ENCODE measurements around the gene DUSP22.
"Not testable (repeated sequence)": the region's sequence is repeated elsewhere in the genome, so short reads cannot be mapped to it uniquely, and the experiment has no call there.

Gene DUSP22

DNA sequence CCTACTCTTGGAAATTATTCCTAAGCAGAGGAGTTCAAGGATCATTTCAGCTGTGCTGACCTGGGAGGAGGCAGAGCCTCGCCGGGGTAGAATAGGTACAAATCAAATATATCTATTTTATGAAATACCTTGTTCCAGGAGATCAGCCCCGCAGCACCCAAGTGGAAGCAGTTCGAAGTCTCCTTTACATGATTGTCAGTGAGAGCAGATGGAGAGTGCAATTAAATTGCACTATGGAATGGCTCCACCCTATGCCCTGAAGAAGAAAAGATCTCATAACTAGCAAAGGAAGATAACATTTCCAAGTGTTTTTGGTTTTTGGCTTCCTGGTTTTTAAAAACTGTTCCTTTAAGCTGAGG lies 31.4 kb downstream of the DUSP22 start:
- DNase-seq (ENCODE audit: low read depth in 2 of 2), result no peak

DNA sequence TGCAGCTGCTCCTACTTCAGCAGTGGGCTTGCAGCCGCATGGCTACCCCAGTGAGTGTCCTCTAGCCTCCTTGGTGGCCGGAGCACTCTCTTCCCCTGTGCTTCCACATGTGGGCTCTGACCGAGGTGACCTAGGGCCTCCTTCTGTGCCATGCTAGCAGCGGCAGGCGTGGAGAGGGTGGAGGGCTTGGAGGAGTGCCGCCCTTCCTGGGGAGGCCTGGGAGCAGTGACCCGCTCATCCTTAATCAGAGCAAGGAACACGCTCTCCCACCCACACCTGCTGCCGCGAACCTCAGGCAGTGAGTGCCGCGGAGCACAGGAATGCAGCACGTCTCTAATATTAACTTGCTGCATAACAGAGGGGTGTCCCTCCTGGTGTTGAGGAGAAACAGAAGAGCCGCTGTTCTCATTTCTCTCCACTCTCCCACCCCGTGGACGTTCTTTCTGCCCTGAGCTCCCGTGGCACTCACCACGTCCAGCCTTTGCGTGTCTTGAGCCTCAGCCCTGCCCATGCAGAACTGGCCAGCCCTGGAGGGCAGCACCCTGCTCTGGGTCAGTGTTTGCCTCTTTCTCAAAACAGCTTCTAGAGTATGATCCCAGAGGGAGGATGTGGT lies 31.9 kb downstream of the DUSP22 start:
- no peak for DNase-seq (ENCODE audit: low read depth in 2 of 2)

DNA sequence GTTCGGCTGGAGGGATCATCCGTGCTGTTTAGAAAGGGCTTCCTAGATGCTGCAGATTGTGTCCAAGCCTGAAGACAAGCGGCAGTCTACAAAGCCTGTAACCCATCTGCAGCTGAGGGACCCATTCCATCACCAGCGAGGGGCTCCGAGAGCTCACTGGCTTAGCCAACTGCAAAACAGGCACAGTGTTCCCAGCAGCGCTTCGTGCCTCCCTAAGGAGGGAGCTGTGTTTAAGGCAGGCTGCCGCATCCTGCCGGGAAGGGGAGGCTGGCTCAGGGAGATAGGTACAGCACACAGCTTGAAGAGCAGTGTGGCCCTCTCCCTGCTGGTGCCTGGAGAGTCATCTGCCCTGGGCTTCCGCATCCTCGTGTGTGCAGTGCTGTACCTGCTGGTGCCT lies 32.4 kb downstream of the DUSP22 start:
- DNase-seq (ENCODE audit: low read depth in 2 of 2), result no peak

DNA sequence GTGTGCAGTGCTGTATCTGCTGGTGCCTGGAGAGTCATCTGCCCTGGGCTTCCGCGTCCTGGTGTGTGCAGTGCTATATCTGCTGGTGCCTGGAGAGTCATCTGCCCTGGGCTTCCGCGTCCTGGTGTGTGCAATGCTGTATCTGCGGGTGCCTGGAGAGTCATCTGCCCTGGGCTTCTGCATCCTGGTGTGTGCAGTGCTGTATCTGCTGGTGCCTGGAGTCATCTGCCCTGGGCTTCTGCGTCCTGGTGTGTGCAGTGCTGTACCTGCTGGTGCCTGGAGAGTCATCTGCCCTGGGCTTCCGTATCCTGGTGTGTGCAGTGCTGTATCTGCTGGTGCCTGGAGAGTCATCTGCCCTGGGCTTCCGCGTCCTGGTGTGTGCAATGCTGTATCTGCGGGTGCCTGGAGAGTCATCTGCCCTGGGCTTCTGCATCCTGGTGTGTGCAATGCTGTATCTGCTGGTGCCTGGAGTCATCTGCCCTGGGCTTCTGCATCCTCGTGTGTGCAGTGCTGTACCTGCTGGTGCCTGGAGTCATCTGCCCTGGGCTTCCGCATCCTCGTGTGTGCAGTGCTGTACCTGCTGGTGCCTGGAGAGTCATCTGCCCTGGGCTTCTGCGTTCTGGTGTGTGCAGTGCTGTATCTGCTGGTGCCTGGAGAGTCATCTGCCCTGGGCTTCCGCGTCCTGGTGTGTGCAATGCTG lies 33.0 kb downstream of the DUSP22 start:
- DNase-seq (ENCODE audit: low read depth in 2 of 2), result not testable (repeated sequence)

DNA sequence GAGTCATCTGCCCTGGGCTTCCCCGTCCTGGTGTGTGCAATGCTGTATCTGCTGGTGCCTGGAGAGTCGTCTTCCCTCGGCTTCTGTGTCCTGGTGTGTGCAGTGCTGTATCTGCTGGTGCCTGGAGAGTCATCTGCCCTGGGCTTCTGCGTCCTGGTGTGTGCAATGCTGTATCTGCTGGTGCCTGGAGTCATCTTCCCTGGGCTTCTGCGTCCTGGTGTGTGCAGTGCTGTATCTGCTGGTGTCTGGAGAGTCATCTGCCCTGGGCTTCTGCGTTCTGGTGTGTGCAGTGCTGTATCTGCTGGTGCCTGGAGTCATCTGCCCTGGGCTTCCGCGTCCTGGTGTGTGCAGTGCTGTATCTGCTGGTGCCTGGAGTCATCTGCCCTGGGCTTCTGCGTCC lies 33.8 kb downstream of the DUSP22 start:
- not testable (repeated sequence) for DNase-seq (ENCODE audit: low read depth in 2 of 2)

DNA sequence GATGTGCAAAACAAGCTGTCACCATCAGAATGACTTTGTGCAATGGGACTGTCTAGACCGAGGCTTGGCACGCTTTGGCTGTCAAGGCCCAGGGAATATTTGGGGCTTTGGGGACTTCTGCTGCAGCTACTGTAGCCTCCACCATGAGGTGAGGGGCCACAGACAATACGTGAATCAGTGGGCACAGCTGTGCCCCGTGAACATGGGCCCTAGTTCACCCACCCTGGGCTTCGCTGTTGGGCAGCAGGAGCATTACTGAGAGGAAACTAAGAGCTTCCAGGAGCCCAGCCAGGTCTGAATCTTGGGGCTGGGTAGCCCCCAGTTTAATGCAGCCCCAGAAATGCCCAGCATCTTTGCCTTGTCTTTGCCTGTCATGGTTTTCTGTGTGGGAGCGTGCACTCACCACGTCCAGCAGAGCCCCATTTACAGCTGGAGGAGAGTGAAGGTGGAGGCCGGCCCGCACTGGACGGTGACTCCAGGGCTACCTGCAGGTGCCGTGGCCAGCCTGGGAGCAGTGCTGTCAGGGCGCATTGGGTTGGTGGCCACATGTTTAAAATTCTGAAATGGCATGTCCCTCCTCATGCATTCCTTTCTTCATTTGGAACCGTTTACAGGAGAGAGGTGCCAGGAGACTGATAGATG lies 34.7 kb downstream of the DUSP22 start:
- DNase-seq (ENCODE audit: low read depth in 2 of 2), result no peak

DNA sequence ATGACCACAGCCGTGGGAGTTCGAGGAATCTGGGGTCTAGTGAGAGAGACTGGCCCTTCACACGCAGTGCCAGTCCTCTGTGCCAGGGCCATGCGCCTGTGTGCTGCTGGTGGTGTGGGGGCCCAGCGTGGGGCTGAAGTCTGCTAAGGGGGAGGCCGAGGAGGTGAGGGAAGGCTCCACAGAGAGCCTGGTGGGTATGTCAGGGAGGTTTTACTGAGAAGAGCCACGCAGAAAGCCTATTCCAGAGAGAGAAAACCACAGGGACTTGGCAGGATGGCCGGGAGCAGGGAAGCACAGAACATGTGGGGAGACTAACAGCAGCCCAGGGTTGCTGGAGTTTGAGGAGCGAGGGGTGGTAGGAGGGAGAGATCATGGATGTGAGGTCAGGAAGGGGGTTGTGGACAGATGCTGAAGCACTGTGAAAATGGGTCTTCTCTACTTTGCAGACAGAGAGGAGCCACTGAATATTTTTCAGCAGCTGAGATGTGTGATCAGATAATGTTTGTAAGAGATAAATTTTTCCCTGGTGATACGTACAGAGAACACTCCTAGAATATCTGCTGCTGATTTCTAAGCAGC lies 35.3 kb downstream of the DUSP22 start:
- no peak for DNase-seq (ENCODE audit: low read depth in 2 of 2)

DNA sequence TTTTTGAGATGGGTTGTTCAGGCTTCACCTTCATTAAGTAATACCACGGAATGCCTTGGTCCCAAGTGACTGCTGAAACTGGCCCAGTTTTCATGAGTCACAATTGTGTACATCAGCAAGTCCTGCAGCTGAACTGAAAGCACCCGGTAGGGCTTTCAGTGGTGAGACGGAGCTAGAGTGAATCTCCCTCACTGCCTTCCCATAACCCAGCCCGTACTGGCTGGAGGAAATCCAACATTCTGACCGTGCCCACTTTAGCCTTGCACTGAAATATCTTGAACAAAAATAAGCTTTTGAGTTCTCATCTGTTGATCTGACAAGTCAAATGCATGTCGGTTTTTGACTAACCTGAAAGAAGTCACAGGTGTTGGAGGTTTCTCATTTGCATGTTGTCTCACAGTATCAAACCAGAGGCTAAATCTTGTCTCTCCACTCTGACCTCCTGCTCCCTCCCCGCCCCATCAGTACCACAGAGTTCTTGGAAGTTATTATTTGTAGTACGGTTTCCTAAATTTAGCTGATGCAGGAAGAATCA lies 35.9 kb downstream of the DUSP22 start:
- DNase-seq (ENCODE audit: low read depth in 2 of 2), result no peak

DNA sequence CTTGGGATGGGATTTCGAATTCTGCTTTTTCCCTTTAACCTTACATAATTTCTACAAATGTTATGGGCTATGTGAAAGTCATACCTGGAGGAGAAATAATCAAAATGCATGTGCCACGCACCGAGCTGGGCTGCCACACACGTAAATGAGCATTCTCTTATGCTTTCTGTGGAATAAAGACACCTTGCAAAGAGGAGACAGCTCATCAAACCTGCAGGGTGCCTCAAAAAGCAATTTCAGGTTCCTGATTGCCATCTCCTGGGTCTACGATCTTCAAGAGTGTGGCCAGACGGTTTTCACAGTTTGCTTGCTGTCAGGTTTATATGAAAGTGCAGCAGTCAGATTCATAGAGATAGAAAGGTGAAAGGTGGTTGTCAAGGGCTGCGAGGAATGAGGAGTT lies 36.6 kb downstream of the DUSP22 start:
- DNase-seq (ENCODE audit: low read depth in 2 of 2), result no peak

DNA sequence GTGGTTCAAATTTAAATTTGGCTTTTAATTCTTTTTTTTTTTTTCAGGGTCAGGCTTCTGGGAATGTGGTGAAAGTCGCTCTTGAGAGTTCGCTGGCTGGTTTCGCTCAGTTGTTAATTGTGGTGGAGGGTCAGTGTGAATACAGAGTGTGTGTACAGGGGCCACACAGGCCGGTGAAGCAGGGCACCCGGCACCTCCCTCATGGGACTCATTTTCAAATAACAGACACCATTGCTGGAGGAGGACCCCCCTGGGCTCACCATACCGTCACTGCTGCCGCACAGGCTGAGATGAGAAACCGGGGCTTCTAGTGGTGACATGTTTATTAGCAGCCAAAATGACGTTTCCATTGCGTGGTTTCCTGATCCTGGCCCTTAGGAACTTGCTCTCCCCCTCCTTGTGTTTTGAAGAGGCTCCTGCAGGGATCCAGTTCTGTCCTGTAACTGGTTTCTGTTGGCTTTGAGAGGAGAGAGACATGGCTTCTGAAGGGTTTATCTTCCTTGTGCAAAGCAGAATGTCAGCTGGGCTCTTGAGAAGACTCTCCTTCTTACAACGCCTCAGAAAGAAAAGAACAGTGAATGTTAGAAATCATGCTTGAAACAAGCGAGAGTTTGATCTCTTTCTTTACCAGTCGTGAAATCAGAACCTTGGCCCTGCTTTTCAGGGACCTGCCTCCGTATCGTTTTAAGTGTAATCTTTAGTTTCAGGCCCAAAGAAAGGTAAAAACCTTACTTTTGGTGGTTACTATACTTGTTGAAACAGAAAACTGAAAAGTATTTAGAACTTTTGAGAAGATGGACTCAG lies 37.8 kb downstream of the DUSP22 start:
- DNase-seq (ENCODE audit: low read depth in 2 of 2), result no peak

DNA sequence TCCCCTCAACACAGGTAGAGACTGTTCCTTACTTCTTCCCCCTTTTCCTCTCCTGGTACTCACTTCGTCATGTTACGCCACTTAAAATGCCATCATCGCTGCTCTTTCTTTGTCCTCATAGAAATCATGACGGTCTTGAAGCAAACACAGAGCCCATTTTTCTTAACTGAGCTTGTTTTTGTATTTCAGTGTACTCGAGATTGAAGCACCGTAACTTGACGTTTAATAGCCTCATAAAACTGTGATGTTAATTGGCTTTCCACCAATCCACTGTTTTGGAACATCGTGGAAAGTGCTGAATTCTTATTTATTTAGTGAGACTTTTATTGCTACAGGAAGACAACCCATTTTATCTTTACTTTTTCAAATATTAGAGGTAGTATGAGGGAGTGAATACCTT lies 38.7 kb downstream of the DUSP22 start:
- no peak for DNase-seq (ENCODE audit: low read depth in 2 of 2)

DNA sequence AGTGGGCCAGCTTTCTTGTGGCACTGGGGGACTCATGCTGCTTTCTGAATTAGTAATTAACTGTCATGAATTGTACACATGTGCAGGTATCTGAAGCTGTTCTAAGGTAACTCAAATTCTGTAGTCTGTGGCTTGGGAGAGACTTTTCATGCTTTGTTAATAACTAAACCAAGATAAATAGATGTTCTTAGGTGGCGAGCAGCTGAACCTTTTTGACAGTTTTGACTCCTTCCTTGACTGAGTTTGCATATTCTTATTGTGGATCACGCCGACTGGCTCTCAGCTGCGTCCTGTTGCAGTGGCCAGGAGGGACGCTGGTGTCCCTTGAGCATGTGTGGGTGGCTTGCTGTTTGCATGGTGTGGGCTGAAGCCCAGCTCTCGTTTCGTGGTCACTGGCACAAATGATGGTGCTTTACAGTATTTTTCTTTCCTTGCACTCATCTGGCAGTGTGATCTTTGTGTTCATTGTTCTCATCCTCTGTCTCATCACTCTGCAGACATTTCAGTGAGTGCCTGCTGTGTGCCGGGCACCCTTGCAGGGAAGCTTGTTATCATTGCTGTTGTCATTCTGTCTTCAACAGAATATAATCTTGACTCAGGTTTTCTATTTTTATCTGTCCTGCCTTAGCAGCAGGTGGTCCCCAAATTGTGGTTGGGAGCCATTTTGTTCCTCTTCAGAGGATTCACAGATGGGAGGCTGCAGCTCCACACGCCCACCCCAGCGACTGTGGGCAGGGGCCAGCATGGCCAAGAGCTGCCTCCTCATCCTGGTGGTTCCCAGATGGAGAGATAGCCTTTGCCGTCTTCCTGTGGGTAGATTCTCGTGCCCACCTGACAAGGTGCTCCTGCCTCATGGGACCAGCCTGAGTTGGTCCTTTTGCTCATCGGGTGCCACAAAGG lies 39.6 kb downstream of the DUSP22 start:
- no peak for DNase-seq (ENCODE audit: low read depth in 2 of 2)

DNA sequence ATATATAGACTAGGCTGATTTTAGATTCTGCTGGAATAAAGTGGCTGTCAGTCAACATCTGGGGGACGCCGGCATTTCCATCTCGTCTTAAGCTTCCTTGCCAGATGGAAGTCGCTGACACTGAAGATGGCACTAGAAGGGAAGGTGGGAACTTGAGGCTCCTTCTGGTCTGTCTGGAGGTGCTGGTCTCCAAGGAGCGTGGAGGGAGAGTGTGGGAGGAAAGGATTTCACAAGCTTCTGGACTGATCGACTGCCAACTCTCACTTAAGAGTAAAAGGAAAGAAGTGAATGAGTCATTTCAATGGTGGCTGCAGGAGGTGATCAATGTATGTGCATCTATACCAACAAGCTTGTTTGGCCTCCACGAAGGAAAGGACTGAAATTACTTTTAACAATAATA lies 40.4 kb downstream of the DUSP22 start:
- no peak for DNase-seq (ENCODE audit: low read depth in 2 of 2)

DNA sequence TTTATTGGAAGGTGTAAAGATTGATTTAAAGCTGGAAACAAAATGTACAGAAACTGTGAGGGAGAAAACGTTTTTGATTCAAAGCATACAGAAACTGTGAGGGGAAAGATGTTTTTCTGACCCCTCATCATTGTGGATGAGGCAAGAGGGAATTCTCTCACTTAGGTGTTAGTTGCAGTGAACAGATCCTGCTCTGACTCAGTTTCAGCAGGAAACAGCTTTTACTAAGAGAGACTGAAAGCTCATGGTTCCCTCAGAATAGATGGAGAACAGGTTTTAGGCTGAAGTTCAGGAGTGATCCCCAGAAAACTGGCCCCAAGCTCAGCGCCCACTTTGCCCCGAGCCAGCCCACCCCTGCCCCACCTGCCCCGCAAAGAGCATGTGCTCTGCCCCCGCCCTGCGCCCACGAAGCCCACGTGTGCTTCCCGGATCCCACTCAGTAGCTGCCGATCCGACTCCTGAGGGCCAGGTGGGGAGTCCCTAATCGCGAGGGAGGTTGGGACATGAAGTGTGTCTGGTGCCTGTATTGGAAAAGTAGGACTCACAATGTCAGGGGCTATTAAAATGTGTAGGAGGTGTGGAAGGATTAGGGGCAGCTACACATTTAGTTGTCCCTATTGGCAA lies 41.2 kb downstream of the DUSP22 start:
- no peak for DNase-seq (ENCODE audit: low read depth in 2 of 2)

DNA sequence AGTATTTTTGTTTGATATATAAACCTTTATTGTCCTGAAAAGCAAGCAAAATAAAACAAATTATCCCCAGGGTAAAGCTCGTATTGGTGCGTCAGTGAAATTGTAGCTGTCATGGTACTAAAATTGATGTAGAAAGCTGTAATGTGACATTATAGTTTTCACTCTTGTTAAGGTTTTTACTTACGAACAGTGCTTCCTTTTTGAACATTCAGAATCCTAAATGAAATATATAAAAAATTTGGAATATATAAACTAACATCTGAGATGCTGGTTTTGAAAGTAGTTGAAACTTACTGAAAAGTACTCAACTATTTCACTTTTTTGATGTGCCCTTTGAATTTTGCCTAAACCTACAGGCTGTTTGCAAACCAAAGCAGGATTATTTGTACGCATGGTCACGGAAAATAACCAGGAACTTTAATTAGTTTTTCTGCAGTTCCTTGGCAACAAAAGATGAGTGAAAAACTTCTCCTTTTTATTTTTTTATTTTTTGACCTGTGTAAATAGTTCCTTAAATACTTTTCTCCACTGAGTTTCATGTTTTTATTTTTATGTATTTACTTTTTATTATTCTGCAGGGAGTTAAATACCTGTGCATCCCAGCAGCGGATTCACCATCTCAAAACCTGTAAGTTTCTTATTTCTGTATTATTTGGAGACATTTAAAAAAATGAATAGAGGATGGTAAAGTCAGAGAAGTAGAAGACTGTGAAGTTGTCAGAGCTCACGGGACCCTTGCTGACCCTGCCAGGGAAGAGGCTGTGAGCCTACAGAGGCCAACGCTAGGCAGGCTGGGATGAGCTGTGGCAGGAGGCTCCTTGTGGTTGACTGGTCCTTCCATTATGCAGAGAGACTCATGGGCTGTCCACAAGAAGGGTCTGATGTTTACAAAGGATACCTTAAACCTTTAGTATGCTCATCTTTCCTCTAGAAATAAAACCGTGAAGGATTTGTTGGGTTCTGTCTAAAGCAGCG lies 42.5 kb downstream of the DUSP22 start:
- no peak for DNase-seq (ENCODE audit: low read depth in 2 of 2)

DNA sequence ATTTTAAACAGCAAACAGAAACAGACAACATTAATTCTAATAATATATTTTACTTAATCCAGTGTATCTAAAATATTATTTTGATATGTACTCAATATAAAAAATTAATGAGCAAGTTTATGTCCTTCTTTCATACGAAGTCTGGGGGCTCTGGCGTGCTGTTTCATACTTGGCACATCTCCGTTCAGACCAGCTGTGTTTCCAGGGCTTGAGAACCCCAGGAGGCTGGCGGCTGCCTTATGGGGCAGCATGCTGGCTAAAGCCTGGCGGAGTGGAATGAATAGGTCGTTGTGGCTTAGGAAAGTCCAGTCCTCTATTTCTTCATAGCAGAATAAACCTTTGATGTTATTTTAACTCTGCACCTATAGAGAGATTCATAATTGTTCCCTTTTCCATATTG lies 43.3 kb downstream of the DUSP22 start:
- no peak for DNase-seq (ENCODE audit: low read depth in 2 of 2)

DNA sequence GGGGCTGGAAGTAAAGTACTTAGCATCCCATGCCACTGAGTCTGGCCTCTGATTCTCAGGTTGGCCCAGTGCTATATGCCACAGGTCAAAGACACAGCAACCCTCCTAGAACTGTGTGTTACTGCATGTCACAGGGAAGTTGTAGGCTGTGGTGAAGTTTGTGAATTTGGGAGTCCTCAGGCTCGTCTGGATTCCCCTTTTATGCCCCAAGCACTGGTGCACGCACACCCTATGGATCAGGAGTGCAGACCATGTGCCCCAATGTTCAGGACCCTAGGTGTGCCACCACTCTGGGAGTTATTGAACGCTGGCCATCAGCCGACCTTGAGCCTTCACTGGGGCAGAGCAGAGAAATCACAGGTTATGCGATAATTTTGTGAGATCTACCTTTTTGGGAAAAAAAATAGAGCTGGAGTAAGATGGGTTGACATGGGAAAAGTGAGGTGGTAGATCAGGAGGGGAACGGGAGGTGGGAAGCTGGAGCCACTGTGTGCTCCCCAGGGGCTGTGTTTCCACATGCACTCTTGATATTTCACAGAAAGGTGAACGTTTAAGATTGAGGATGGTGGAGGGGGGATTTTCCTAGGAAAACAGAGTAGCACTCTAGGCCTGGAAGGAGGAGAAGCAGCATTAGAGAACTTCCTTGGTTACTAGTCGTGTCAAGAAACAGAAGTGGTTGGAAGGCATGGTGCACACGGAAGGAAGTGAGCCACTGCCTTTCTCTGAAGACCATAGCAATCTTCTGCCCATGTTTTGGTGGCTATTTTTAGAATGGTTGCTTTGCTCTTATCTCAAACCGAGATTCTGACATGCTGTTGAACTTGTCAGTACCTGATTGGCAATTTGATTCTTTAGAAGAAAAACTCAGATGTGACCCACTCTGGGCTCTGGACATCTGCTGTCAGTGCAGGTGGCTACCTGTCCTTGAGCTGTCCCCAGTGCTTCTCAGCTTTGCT lies 44.1 kb downstream of the DUSP22 start:
- DNase-seq (ENCODE audit: low read depth in 2 of 2), result no peak

DNA sequence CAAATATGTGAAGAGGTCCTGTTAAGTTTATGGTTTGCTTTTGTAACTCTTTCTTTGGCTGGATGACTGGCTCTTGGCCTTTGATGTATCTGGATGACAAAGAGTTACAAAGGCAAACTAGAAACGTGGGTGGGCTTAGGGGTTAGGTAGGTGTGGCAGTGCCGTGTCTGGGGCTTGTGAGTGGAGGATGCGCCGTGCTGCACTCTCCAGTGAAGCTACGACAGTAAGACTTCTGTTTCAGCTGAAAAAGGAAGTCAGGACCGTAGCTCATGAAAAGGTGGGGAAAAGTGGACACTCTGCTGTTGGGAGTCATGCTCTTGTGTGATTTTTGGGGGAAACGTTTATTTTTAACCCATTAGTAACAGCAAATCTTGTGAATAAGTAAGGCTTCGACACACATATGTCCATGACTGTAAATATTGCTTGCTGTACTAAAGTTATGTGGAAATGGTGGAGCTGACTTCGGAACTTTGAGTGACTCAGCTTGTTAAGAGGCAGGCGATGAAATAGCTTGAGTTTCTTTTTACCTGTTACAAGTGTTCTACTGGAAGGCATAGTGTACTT lies 45.6 kb downstream of the DUSP22 start:
- DNase-seq (ENCODE audit: low read depth in 2 of 2), result no peak

All from stimulated activated CD4-positive, alpha-beta T cell treated with anti-CD3 and anti-CD28 coated beads, Interleukin-15, amount 100 ng/mL, for 48 hours (primary cell).